ENCODE data around the gene KIRREL1.

KIRREL1 gene

DNA sequence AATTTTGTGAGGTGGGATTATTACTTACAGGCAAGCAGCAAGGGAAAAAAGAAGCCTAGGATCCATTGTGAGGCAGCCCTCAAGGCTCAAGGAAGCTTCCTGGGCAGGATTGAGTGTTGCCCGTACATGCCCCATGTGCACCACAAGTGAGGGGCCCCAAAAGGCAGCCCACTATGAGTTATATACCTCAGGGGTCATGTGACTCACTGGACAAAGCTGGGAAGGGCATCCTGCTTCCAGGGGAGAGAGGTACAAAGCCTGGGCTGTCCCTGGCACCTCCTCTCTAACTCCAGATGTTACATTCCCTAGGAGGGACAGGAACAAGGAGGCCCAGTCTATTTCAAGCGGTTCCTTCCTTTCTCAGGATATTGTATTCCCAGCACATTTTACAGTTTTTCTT, 153.3 kb downstream of the KIRREL1 start:
- DNase-seq (ENCODE audit: low read depth), result no peak

DNA sequence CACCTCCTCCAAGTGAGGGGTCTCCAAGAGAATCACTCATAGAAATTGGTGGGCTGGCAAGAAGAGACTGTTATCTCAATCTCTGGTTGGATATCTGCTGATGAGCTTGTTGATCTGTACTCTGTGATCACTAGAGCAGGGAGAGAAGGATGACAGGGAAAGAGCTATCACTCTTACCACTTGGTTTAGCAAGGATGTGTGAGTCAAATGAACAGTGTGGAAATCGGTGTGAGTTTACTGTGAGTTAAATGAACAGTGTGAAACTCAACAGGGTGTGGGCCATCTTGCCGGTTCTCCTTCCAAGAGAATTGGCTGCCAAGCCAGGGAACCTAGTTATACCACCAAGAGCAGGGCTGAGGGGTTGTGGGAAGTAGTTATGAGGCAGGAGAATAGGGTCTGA, 154.0 kb downstream of the KIRREL1 start:
- no peak for DNase-seq (ENCODE audit: low read depth)

DNA sequence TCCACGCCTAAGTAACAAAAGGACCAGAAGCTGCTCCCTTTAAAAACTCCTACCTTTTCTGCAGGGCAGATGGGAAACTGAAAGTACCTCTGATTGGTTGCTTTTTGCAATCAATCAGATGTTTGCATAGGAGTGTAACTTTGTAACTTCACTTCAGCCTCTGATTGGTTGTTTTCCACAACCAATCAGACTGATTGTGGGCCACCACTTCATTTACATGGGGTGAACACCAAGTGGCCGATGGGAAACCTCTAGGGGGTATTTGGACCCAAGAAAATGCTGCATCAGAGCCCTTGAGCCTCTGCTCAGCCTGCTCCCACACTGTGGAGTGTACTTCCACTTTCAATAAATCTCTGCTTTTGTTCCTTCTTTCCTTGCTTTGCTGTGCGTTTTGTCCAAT, 154.4 kb downstream of the KIRREL1 start:
- DNase-seq (ENCODE audit: low read depth), result no peak

DNA sequence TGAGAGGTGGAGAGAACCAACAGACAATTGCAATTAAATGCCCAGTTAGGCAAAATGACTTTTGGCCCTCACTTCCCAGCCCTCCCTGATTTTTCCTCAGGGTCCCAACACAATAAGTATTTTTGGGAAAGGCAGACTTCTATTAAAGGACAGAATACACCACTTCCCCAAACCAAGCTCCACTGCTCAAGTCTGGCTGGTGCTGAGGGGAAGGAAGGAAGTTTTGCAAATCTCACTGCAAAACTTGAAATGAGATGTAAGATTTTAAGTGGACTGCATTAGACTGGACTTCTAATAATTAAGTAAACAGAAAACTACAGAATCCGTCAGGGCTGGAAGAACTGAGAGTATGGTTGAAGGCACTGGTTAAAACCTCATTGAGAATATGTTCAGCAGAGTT, 155.0 kb downstream of the KIRREL1 start:
- no peak for DNase-seq (ENCODE audit: low read depth)

DNA sequence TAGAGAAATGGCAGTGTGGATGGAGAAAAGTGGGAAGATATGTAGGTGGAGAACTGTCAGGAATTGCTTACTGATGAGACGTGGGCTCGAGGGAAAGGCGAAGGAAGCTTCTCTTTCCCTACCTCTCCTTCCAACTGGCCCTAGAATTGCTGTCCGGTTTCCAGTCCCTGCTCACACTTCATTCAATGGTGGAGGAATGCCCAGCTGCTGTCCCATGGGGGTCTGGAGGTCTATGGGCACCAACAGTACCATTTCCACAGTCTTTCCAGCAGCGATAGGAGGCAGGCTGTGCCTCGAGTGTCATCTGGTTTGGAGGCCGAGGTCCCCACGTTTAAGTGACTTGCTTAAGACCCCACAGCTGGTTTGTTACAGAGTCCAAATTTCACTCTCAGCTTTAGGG, 155.7 kb downstream of the KIRREL1 start:
- no peak for DNase-seq (ENCODE audit: low read depth)
